K562 (cell line): ENCODE measurements around the gene COL4A2. TPM values are rescaled to one million over a fixed set of nuclear protein-coding genes. Genes with fewer than 3 reads are reported as not detected.

Source experiments
- ATAC-seq: fragments of 200-7000 bp; cut with Tn5 transposase; 3 replicates; pipeline ENCODE4 v1.9.1; 2020; ENCODE audit warnings: moderate library complexity
- BruUV-seq: library from RNA; stranded (reverse); fragments of 400-500 nt; replicated peaks from 2 replicates; lab custom pipeline; 2021; lab: Mats Ljungman, UMichigan
- CTCF ChIA-PET: fragments of 300-600 bp; formaldehyde crosslinking; extraction: SDS; loops from one replicate; lab custom pipeline; 2021; ENCODE audit warnings: low intra/inter-chr PET ratio; lab: Yijun Ruan, JAX
- POLR2A ChIA-PET: fragments of 300-600, 350-650 bp; sonication (Branson Sonifier 250); formaldehyde crosslinking; extraction: SDS; loops from one replicate; lab custom pipeline; 2021; ENCODE audit warnings: antibody characterized with exemption, inconsistent platforms; lab: Yijun Ruan, JAX
- DNase-seq, 4 experiments: peaks; one replicate each; pipeline versions ENCODE4 v3.0.0 to v3.0.0-alpha.2; 2011 to 2018; ENCODE audit warnings: low spot score in 3 of 4, mixed read lengths in 3 of 4; ENCODE audit errors: extremely low read depth in 1 of 4
- FAIRE-seq: peaks from 2 replicates; lab custom pipeline; 2011; peaks lifted over from hg19 to GRCh38; lab: Jason Lieb, UNC
- H2AFZ ChIP-seq: 2 replicates; pipeline ENCODE4 v1.6.0; 2011; ENCODE audit warnings: low read depth, low read length, control low read depth, inconsistent platforms
- H3K27ac ChIP-seq: fragments of 200-600 bp; 3 replicates; pipeline ENCODE4 v1.8.0; 2011; ENCODE audit warnings: low read depth, mild to moderate bottlenecking, control low read depth, inconsistent platforms, low read length, moderate library complexity, mixed read lengths; ENCODE audit errors: extremely low read depth
- H3K27me3 ChIP-seq, 2 experiments: fragments of 300-600 bp in 1 of 2; 2 replicates in 1 of 2; 3 replicates in 1 of 2; pipeline versions ENCODE4 v1.6.0 to v1.8.0; 2011; ENCODE audit warnings: inconsistent platforms in 2 of 2, low read length in 2 of 2, mild to moderate bottlenecking in 1 of 2, mixed read lengths in 1 of 2, moderate library complexity in 1 of 2; ENCODE audit not compliant: control insufficient read depth in 2 of 2, insufficient read depth in 2 of 2
- H3K36me3 ChIP-seq: fragments of 300-600 bp; 3 replicates; pipeline ENCODE4 v1.8.0; 2011; ENCODE audit warnings: mild to moderate bottlenecking, low read length, inconsistent platforms; ENCODE audit not compliant: control insufficient read depth, insufficient read depth
- H3K4me1 ChIP-seq, 2 experiments: fragments of 200-600 bp in 1 of 2; replicated peaks in 1 of 2; 2 replicates in 1 of 2; 3 replicates in 1 of 2; pipeline versions ENCODE4 v1.5.1 to v1.8.0; 2011; ENCODE audit warnings: inconsistent platforms in 2 of 2, low read length in 2 of 2, mild to moderate bottlenecking in 1 of 2, mixed read lengths in 1 of 2, moderate library complexity in 1 of 2; ENCODE audit not compliant: control insufficient read depth in 2 of 2, insufficient read depth in 2 of 2
- H3K4me2 ChIP-seq: 2 replicates; pipeline ENCODE4 v1.6.1; 2011; ENCODE audit warnings: low read length, control low read depth, inconsistent platforms, mixed read lengths; ENCODE audit not compliant: insufficient read depth
- H3K4me3 ChIP-seq: fragments of 200-600 bp; sonication (generic), shearing (Covaris generic); 2 replicates; pipeline ENCODE4 v1.5.1; 2016; ENCODE audit warnings: control low read depth, inconsistent platforms
- H3K79me2 ChIP-seq: fragments of 200-600 bp; 3 replicates; pipeline ENCODE4 v1.8.0; 2011; ENCODE audit warnings: low read length, inconsistent platforms; ENCODE audit not compliant: control insufficient read depth, insufficient read depth
- H3K9ac ChIP-seq, 2 experiments: 2 replicates each; pipeline versions ENCODE4 v1.6.0 to v1.6.1; 2011; ENCODE audit warnings: low read depth in 2 of 2, low read length in 2 of 2, control low read depth in 1 of 2, inconsistent platforms in 1 of 2, mild to moderate bottlenecking in 1 of 2, mixed read lengths in 1 of 2; ENCODE audit not compliant: insufficient read depth in 1 of 2
- H3K9me1 ChIP-seq: one replicate; pipeline ENCODE4 v1.6.0; 2011; ENCODE audit warnings: inconsistent platforms, mild to moderate bottlenecking, low read length, moderate library complexity; ENCODE audit not compliant: control insufficient read depth, insufficient read depth
- H3K9me3 ChIP-seq: replicated peaks from 2 replicates; pipeline ENCODE4 v1.5.1; 2011; ENCODE audit warnings: low read depth, low read length, inconsistent platforms; ENCODE audit not compliant: control insufficient read depth, insufficient read depth
- H4K20me1 ChIP-seq: replicated peaks from 2 replicates; pipeline ENCODE4 v1.6.1; 2011; ENCODE audit warnings: low read length, inconsistent platforms, mixed read lengths; ENCODE audit not compliant: control insufficient read depth, insufficient read depth
- CUX1 ChIP-seq: fragments of 200-800 bp; sonication (Bioruptor generic); IDR thresholded peaks from 2 replicates; pipeline ENCODE4 v1.6.1; 2016; ENCODE audit warnings: missing genetic modification characterization, missing compliant biosample characterization
- DEAF1 ChIP-seq: fragments of 450-650 bp; formaldehyde crosslinking; IDR thresholded peaks from 2 replicates; pipeline ENCODE4 v1.4.0; 2020; ENCODE audit warnings: mild to moderate bottlenecking, moderate library complexity
- NEUROD1 ChIP-seq: fragments of 150-350 bp; IDR thresholded peaks from 2 replicates; pipeline ENCODE4 v1.6.1; 2014; ENCODE audit warnings: borderline replicate concordance, low read length, low read depth; ENCODE audit not compliant: partially characterized antibody
- SPI1 ChIP-seq: IDR thresholded peaks from 2 replicates; pipeline ENCODE4 v1.6.1; 2011; ENCODE audit warnings: low read depth, low read length, control low read depth, borderline replicate concordance
- ZNF583 ChIP-seq: fragments of 250-450 bp; sonication (Bioruptor Pico); IDR thresholded peaks from 2 replicates; pipeline ENCODE4 v1.4.0; 2020
- WGBS: fragments of 100-300 bp; shearing (Covaris generic); methylation state at CpG from one replicate; pipeline ENCODE4 v1.1.6; 2016; ENCODE audit warnings: low coverage, mixed read lengths; ENCODE audit not compliant: insufficient coverage; ENCODE audit errors: missing lambda C conversion rate; 5-methylcytosine and 5-hydroxymethylcytosine counted together
- in situ Hi-C: fragments of 300-500 bp; cut with MboI; formaldehyde crosslinking; loops from 4 replicates; pipeline ENCODE4 v1.15.0; 2018; ENCODE audit warnings: inconsistent platforms, mixed read lengths
- intact Hi-C: fragments of 100-400 bp; cut with micrococcal nuclease; formaldehyde crosslinking; loops from 2 replicates; pipeline ENCODE4 v1.14.2; 2022
- polyA plus RNA-seq, 8 experiments: library from polyadenylated mRNA; depleted of rRNA in 4 of 8; stranded (reverse) in 5 of 8; unstranded in 3 of 8; fragments of >200 nt; fragmentation: Nextera tagmentation in 2 of 8; fragmentation: Illumina TruSeq in 1 of 8; extraction: Ambion mirVana in 2 of 8; extraction: Trizol in 1 of 8; gene quantifications; 2 replicates each; pipeline versions ENCODE4 v1.2.1 to v1.2.3, GENCODE V29; 2011 to 2014; ENCODE audit warnings: inconsistent platforms in 1 of 8, missing spikeins in 1 of 8
- total RNA-seq, 7 experiments: library from RNA; depleted of rRNA in 6 of 7; stranded (reverse); fragments of >200 nt in 6 of 7; fragmentation: Illumina TruSeq in 2 of 7; extraction: Trizol in 2 of 7; gene quantifications; 2 replicates each; pipeline versions ENCODE4 v1.2.1 to v1.2.3, GENCODE V29; 2011 to 2021; ENCODE audit warnings: low replicate concordance in 1 of 7

Gene COL4A2
- total and polyA plus RNA-seq, 9 of the 15 experiments (the other 6 are each of a cell fraction or from before 2014, with no cell fraction given), result 0.13 to 15.2 (median 8.1) TPM

- TF ChIP-seq CUX1, result no peak
- TF ChIP-seq, all 486 proteins: peak for 0
These were observed 39.6 kb downstream of the COL4A2 start (continued) for GRCh38 chr13:110346661-110347067.

GRCh38 chr13:110347088-110347487 lies 40.0 kb downstream of the COL4A2 start:
- H3K4me3 ChIP-seq, result no peak overlapping the region
- no peak overlapping the region for H3K4me2 ChIP-seq
- no peaks in the 10 kb centered on the region for H4K20me1 ChIP-seq
- TF ChIP-seq NEUROD1 (no peak), DEAF1 (no peak), ZNF583 (CRISPR knock-in tag) (no peak), SPI1 (no peak)
- H3K4me1 ChIP-seq, result no peaks in the 10 kb centered on the region
- no peak overlapping the region for H3K27ac ChIP-seq
- DNase-seq (no peak), FAIRE-seq (no peak), ATAC-seq (no peak)
- BruUV-seq, result no TSS peak
- no peak overlapping the region for H3K9ac ChIP-seq
- POLR2A ChIA-PET, result interaction anchor here (1.2 kb wide), 1 partner anchor 58 kb away, joined by 3 read pairs; no protein-coding TSS in a partner anchor
- H3K36me3 ChIP-seq, result no peaks in the 10 kb centered on the region
- no peaks in the 10 kb centered on the region for H3K79me2 ChIP-seq
- CTCF ChIA-PET, result no interaction called here
- H3K27me3 ChIP-seq, result peaks cover 0 to 39% of the 10 kb centered on the region in 2 experiments; a peak in 4 of 5 replicates
- no peaks in the 10 kb centered on the region for H3K9me1 ChIP-seq
- in situ Hi-C loops (no loop called here), intact Hi-C loops (no loop called here)
- H2AFZ ChIP-seq, result no peak overlapping the region
- 0% methylated on average over 3 of the region's 3 CpGs for WGBS
- no peaks in the 10 kb centered on the region for H3K9me3 ChIP-seq
